Measurements from ENCODE around the gene HOXA6.

DNA sequence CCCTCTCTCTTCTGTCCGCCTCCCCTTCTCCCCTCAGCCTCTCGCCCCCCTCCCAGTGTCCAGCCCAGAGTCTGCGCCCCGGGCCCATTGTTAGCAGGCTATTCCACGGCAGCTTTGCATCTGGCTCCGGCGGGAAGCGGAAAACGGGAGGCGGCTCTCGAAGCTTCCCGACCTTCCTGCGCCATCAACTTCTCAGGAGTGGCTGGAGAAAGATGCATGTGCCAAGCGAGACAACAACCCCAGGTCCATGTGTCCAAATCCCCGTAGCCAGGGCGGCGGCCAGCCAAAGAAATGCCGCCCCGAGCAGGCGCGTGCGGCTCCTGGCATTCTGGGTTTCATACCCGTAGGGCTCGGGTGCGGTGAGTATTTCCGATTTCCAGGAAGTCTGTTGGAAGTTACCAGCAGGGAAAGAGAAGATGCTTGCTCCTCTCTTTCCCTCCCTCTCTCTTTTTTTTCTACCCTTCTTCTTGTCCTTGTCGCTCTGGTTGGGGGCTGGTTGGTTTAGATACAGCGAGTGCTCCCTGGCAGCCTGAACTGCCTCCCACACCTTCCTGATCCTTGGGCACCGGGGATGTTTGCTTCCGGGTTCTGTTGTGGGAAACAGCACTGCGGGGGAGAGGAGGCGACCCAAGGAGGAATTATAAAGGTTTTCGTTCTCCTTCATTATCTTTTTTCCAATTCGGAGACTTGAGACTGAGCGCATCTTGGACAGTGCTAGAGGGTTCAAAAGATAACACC is 43.9 kb downstream of the HOXA6 start:
- TF ChIP-seq, protein P1, sequence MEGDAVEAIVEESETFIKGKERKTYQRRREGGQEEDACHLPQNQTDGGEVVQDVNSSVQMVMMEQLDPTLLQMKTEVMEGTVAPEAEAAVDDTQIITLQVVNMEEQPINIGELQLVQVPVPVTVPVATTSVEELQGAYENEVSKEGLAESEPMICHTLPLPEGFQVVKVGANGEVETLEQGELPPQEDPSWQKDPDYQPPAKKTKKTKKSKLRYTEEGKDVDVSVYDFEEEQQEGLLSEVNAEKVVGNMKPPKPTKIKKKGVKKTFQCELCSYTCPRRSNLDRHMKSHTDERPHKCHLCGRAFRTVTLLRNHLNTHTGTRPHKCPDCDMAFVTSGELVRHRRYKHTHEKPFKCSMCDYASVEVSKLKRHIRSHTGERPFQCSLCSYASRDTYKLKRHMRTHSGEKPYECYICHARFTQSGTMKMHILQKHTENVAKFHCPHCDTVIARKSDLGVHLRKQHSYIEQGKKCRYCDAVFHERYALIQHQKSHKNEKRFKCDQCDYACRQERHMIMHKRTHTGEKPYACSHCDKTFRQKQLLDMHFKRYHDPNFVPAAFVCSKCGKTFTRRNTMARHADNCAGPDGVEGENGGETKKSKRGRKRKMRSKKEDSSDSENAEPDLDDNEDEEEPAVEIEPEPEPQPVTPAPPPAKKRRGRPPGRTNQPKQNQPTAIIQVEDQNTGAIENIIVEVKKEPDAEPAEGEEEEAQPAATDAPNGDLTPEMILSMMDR (IDR thresholded peaks at IDR 0.05) = no peak
- TF ChIP-seq ZNF121 (CRISPR knock-in tag; IDR thresholded peaks at IDR 0.05) (no peak), SP1 (CRISPR knock-in tag; conservative IDR thresholded peaks at IDR 0.05) (no peak), ATF1 (CRISPR knock-in tag; IDR thresholded peaks at IDR 0.05) (no peak), ZNF317 (CRISPR knock-in tag; IDR thresholded peaks at IDR 0.05; ENCODE audit: borderline replicate concordance, low read depth) (no peak), JUN (CRISPR knock-in tag; IDR thresholded peaks at IDR 0.05) (no peak), NR3C1 (CRISPR knock-in tag; conservative IDR thresholded peaks at IDR 0.05; ENCODE audit: low read depth) (no peak), NFE2L1 (CRISPR knock-in tag; IDR thresholded peaks at IDR 0.05) (no peak)
- TF ChIP-seq, protein P2, sequence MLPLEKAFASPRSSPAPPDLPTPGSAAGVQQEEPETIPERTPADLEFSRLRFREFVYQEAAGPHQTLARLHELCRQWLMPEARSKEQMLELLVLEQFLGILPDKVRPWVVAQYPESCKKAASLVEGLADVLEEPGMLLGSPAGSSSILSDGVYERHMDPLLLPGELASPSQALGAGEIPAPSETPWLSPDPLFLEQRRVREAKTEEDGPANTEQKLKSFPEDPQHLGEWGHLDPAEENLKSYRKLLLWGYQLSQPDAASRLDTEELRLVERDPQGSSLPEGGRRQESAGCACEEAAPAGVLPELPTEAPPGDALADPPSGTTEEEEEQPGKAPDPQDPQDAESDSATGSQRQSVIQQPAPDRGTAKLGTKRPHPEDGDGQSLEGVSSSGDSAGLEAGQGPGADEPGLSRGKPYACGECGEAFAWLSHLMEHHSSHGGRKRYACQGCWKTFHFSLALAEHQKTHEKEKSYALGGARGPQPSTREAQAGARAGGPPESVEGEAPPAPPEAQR (CRISPR knock-in tag; IDR thresholded peaks at IDR 0.05) = no peak
- TF ChIP-seq, protein P3, sequence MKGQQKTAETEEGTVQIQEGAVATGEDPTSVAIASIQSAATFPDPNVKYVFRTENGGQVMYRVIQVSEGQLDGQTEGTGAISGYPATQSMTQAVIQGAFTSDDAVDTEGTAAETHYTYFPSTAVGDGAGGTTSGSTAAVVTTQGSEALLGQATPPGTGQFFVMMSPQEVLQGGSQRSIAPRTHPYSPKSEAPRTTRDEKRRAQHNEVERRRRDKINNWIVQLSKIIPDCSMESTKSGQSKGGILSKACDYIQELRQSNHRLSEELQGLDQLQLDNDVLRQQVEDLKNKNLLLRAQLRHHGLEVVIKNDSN (CRISPR knock-in tag; IDR thresholded peaks at IDR 0.05) = no peak
- TF ChIP-seq, protein P4, sequence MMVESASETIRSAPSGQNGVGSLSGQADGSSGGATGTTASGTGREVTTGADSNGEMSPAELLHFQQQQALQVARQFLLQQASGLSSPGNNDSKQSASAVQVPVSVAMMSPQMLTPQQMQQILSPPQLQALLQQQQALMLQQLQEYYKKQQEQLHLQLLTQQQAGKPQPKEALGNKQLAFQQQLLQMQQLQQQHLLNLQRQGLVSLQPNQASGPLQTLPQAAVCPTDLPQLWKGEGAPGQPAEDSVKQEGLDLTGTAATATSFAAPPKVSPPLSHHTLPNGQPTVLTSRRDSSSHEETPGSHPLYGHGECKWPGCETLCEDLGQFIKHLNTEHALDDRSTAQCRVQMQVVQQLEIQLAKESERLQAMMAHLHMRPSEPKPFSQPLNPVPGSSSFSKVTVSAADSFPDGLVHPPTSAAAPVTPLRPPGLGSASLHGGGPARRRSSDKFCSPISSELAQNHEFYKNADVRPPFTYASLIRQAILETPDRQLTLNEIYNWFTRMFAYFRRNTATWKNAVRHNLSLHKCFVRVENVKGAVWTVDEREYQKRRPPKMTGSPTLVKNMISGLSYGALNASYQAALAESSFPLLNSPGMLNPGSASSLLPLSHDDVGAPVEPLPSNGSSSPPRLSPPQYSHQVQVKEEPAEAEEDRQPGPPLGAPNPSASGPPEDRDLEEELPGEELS (CRISPR knock-in tag; IDR thresholded peaks at IDR 0.05) = no peak
- TF ChIP-seq, protein P5, sequence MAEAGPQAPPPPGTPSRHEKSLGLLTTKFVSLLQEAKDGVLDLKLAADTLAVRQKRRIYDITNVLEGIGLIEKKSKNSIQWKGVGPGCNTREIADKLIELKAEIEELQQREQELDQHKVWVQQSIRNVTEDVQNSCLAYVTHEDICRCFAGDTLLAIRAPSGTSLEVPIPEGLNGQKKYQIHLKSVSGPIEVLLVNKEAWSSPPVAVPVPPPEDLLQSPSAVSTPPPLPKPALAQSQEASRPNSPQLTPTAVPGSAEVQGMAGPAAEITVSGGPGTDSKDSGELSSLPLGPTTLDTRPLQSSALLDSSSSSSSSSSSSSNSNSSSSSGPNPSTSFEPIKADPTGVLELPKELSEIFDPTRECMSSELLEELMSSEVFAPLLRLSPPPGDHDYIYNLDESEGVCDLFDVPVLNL (CRISPR knock-in tag; IDR thresholded peaks at IDR 0.05; ENCODE audit: borderline replicate concordance, low read depth) = no peak
- TF ChIP-seq, protein P6, sequence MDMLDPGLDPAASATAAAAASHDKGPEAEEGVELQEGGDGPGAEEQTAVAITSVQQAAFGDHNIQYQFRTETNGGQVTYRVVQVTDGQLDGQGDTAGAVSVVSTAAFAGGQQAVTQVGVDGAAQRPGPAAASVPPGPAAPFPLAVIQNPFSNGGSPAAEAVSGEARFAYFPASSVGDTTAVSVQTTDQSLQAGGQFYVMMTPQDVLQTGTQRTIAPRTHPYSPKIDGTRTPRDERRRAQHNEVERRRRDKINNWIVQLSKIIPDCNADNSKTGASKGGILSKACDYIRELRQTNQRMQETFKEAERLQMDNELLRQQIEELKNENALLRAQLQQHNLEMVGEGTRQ (CRISPR knock-in tag; IDR thresholded peaks at IDR 0.05) = no peak
- TF ChIP-seq, protein P7, sequence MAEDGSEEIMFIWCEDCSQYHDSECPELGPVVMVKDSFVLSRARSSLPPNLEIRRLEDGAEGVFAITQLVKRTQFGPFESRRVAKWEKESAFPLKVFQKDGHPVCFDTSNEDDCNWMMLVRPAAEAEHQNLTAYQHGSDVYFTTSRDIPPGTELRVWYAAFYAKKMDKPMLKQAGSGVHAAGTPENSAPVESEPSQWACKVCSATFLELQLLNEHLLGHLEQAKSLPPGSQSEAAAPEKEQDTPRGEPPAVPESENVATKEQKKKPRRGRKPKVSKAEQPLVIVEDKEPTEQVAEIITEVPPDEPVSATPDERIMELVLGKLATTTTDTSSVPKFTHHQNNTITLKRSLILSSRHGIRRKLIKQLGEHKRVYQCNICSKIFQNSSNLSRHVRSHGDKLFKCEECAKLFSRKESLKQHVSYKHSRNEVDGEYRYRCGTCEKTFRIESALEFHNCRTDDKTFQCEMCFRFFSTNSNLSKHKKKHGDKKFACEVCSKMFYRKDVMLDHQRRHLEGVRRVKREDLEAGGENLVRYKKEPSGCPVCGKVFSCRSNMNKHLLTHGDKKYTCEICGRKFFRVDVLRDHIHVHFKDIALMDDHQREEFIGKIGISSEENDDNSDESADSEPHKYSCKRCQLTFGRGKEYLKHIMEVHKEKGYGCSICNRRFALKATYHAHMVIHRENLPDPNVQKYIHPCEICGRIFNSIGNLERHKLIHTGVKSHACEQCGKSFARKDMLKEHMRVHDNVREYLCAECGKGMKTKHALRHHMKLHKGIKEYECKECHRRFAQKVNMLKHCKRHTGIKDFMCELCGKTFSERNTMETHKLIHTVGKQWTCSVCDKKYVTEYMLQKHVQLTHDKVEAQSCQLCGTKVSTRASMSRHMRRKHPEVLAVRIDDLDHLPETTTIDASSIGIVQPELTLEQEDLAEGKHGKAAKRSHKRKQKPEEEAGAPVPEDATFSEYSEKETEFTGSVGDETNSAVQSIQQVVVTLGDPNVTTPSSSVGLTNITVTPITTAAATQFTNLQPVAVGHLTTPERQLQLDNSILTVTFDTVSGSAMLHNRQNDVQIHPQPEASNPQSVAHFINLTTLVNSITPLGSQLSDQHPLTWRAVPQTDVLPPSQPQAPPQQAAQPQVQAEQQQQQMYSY (CRISPR knock-in tag; IDR thresholded peaks at IDR 0.05) = no peak
